DMS53 (cell line): Measurements from ENCODE around the gene NAALAD2.

ENCODE experiments used
- DNase-seq: peaks from one replicate; lab custom pipeline; 2025; lab: John Stamatoyannopoulos, UW

NAALAD2 gene

DNA sequence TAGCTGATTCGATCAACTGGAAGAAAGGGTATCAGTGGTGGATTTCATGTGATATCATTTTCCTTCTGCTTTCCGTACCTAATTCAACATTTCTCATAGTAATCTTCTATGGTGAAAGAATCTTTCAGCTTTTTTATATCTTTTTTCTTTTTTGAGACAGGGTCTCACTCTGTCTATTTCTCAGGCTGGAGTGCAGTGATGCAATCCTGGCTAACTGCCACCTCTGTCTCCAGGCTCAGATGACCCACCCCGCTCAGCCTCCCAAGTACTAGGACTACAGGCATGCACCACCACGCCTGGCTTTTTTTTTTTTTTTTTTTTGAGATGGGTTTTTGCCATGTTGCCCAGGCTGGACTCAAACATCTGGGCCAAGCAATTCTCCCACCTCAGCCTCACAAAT, 107.0 kb downstream of the NAALAD2 start:
- peak; percentile 44 for DNase-seq
